GM12801 (cell line): ENCODE measurements around the gene FAM151A.

ENCODE experiments used
- TF ChIP-seq, protein P1 (sequence below): IDR thresholded peaks from one replicate; pipeline ENCODE4 v1.5.1; 2011; ENCODE audit warnings: control low read depth; ENCODE audit not compliant: insufficient read length; ENCODE audit errors: extremely low read depth

Gene FAM151A

DNA sequence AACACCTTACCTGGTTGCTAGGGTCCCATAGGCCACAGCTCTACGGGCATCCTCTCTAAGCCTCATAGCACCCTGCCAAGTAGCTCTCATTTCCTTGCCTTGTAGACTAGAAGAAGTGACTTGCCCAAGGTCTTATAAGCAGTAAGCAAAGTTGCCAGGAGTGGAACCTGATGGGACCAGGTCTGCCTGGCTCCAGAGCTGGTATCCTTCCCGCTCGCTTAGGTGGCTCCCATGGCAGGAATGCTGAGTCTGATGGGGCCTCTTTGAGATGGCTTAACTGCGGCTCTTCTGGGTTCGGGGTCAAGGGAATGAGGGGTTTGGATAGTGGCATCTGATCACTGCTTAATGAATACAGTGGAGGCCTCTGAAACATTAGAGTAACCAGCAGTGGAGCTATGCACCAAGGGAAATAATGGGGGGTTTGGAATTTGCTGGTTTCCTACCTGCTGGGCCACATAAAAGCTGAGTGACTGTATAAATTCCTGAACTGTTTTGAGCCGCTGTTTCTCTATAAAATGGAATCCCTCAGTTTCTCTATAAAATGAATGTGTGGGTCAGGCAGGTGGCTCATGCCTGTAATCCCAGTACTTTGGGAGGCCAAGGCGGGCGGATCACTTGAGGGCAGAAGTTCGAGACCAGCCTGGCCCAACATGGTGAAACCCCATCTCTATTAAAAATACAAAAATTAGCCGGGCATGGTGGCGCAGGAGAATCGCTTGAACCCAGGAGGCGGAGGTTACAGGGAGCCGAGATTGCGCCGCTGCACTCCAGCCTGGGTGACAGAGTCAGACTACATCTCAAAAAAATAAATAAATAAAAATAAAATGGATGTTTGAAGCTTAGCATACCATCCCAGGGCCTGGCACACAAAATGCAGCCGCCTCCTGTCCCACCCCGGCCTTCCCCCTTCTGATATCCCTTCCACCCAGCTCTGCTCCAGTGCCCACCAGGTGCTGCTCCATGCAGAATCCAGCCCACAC is 12.4 kb downstream of the FAM151A start:
- TF ChIP-seq, protein P1, sequence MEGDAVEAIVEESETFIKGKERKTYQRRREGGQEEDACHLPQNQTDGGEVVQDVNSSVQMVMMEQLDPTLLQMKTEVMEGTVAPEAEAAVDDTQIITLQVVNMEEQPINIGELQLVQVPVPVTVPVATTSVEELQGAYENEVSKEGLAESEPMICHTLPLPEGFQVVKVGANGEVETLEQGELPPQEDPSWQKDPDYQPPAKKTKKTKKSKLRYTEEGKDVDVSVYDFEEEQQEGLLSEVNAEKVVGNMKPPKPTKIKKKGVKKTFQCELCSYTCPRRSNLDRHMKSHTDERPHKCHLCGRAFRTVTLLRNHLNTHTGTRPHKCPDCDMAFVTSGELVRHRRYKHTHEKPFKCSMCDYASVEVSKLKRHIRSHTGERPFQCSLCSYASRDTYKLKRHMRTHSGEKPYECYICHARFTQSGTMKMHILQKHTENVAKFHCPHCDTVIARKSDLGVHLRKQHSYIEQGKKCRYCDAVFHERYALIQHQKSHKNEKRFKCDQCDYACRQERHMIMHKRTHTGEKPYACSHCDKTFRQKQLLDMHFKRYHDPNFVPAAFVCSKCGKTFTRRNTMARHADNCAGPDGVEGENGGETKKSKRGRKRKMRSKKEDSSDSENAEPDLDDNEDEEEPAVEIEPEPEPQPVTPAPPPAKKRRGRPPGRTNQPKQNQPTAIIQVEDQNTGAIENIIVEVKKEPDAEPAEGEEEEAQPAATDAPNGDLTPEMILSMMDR, result no peak

DNA sequence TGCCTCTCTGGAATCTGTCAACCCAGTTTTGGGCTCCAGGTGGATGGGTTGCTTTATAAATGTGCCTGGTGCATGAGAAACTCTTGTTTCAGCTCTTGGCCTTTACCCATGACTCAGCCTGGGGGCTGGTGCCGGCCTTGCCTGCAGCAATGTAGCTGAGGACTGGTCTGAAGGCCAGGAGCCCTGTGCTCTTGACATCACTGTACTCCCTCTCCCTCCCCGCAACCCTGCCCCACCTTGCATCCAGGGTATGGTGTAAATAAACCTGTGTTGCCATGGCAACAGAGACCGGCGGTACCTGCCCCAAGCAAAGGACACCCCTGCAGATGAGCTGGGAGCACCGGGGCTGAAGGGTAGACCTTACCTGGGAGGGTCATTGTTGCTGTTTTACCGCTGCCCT is 13.3 kb downstream of the FAM151A start:
- TF ChIP-seq, protein P1, result no peak

DNA sequence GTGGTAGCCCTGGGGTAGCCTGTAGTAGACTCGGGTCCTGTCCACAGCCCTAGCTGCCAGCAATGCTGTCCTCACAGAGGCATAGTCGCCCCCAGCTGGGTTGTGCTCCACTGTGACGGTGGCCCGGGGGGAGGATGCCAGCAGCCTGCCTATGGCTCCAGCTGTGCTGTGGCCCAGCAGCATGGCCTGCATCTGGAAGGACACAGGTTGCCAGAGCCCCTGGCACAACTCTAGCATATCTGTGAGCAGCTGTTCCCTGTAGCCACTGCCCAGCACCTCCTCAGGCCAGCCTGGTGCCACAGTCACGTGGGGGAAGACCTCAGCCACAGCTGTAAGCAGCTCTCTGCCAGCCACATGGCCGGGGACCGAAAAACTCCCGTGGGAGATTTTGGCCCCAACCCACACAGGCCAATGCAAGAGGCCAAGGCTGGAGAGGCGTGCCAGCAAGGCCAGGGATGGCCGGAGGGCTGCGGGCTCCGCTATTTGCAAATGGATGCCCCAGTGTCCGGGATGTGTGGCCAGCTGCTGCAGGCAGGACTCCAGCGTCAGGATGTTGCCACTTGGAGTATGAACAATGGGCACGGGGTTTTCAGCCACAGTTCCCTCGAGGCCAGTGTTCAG is 13.9 kb downstream of the FAM151A start:
- TF ChIP-seq, protein P1, result no peak

DNA sequence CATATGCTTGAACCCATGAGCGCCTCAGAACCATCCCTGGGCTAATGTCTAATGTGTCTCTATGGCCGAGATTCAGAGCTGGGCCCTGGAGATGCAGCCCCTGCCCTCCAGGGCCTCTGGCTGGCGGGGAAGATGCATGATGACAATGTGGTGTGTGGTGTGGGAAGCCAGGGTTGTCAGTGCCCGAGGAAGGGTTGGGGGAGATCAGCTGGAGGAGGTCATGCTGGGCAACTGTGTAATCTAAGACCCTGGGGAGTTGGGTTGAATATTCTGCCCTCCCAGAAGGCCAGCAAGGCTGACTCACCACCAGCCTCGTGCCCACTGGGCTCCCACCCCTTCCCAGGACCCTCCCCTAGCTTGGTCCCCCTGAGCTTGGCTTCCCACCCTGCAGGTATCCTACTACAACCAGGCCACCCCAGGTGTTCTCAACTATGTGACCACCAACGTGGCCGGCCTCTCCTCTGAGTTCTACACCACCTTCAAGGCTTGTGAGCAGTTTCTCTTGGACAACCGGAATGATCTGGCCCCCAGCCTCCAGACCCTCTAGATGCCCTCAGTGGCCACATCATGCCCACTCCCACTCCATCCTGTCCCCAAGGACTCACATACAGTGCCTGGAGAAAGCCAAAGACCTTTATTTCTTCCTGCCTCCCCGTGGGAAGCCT is 14.6 kb downstream of the FAM151A start:
- TF ChIP-seq, protein P1, result no peak

DNA sequence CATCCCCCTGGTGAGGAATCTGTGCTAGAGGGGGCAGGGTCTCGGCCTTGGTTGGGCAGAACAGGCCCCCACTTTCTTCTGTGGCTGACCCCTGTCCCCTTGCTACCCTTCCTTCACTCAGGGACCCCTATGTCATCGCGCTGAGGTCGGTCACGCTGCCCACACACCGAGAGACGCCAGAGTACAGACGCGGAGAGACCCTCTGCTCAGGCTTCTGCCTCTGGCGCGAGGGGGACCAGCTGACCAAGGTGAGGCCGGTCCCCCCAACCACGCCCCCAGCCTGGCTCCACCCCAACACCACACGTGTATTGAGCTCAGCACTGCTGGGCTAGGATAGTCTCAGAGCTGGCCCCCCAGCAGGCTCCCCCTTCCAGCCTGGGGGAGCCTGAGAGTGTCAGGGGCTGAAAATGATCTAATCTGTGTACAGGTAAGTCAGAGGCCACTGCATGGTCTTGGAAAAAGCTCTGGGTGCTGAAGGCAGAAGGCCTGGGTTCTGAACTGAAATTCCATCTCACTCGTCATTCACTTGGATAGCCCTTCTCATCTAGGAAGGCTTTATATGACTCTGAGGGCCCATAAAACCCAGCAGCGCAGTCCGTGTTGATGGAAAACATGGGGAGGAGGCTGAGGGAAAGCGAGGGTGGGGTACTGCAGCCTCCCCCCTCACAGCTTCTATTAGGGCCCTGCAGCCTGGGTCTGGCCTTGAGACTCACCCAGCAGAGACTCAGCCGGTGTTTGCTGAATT is 15.3 kb downstream of the FAM151A start:
- TF ChIP-seq, protein P1, result no peak

DNA sequence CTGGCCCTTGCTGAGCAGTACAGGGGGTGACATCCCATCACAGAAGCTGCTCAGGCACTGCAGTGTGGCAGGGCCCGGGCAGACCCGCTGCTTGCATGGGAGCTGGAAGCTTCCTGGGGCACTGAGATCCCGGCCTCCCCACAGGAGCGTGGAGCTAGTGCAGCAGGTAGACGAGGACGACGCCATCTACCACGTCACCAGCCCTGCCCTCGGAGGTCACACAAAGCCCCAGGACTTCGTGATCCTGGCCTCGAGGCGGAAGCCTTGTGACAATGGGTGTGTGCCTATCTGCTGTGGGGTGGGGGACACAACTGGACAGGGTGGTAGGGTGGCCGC is 16.4 kb downstream of the FAM151A start:
- TF ChIP-seq, protein P1, result no peak
